22Rv1 (cell line): ENCODE data around the gene MAN1C1.

ENCODE experiments used
- CTCF ChIP-seq: fragments of 450-650 bp; IDR thresholded peaks from 2 replicates; pipeline ENCODE4 v1.5.1; 2017; ENCODE audit warnings: mild to moderate bottlenecking
- ZFX ChIP-seq: fragments of 450-650 bp; IDR thresholded peaks from 2 replicates; pipeline ENCODE4 v1.6.1; 2017; ENCODE audit warnings: antibody characterized with exemption, borderline replicate concordance

GRCh38 chr1:25669781-25670567, 53.4 kb downstream of the MAN1C1 start:
- no peak for TF ChIP-seq CTCF
- TF ChIP-seq ZFX: no peak
